Measurements from ENCODE around the gene PALM. TPM values are rescaled to one million over a fixed set of nuclear protein-coding genes. Genes with fewer than 3 reads are reported as not detected.
"Not testable (repeated sequence)": the region's sequence is repeated elsewhere in the genome, so short reads cannot be mapped to it uniquely, and the experiment has no call there.

Gene PALM
- total RNA-seq, 1 donor from 2014 or later = 42.0 TPM

DNA sequence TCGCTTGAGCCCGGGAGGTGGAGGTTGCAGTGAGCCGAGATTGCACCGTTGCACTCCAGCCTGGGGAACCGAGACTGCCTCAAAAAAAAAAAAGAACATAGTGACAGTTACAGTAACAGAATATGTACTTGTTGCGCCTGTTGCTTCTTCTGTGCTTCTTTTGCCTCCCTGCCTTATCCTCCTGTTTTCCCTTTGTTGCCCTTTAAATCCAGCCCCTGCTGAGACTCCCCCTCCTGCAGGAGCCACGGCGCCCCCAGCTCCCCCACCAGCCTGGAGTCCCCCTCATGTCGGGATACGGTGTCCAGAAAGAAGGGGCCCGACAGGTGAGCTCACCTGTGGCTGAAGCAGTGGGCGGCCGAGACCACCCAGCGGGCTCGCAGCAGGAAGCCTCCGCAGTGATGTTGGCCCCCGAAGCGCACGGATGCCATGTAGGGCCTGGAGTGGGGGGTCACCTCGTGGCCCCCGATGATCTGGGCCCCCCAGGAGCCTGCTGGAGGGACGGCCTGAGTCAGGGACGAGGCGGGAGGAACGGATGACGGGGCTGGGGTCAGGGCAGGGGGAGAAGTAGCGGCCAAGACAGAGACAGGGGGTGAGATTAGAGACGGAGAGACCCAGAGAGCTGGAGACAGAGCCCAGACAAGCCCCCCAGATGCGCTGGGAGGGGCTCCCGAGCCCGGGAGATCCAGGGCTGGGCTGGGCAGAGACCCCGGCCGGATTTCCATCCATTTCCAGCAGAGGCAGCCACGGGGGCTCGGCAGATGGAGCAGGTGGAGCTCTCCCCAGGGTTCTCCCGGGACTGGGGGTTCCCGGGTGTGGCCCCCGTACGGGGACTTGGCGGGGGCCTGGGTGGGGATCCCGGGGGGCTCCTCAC, 14.0 kb upstream of the PALM start:
- H3K27ac Mint-ChIP-seq (ENCODE audit: unreplicated experiment) = no peak overlapping the region
- no peak for DNase-seq (ENCODE audit: low spot score)
- TF ChIP-seq, protein P1, sequence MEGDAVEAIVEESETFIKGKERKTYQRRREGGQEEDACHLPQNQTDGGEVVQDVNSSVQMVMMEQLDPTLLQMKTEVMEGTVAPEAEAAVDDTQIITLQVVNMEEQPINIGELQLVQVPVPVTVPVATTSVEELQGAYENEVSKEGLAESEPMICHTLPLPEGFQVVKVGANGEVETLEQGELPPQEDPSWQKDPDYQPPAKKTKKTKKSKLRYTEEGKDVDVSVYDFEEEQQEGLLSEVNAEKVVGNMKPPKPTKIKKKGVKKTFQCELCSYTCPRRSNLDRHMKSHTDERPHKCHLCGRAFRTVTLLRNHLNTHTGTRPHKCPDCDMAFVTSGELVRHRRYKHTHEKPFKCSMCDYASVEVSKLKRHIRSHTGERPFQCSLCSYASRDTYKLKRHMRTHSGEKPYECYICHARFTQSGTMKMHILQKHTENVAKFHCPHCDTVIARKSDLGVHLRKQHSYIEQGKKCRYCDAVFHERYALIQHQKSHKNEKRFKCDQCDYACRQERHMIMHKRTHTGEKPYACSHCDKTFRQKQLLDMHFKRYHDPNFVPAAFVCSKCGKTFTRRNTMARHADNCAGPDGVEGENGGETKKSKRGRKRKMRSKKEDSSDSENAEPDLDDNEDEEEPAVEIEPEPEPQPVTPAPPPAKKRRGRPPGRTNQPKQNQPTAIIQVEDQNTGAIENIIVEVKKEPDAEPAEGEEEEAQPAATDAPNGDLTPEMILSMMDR (IDR thresholded peaks at IDR 0.05; ENCODE audit: unreplicated experiment) = no peak
- no peaks in the 10 kb centered on the region for H3K9me3 Mint-ChIP-seq (ENCODE audit: unreplicated experiment)
- no peaks in the 10 kb centered on the region for H3K4me1 Mint-ChIP-seq (ENCODE audit: unreplicated experiment)
- no peaks in the 10 kb centered on the region for H3K36me3 Mint-ChIP-seq (ENCODE audit: low read depth, unreplicated experiment)
- no peak overlapping the region for H3K4me3 Mint-ChIP-seq (ENCODE audit: unreplicated experiment)
- H3K27me3 Mint-ChIP-seq (ENCODE audit: unreplicated experiment) = no peaks in the 10 kb centered on the region

DNA sequence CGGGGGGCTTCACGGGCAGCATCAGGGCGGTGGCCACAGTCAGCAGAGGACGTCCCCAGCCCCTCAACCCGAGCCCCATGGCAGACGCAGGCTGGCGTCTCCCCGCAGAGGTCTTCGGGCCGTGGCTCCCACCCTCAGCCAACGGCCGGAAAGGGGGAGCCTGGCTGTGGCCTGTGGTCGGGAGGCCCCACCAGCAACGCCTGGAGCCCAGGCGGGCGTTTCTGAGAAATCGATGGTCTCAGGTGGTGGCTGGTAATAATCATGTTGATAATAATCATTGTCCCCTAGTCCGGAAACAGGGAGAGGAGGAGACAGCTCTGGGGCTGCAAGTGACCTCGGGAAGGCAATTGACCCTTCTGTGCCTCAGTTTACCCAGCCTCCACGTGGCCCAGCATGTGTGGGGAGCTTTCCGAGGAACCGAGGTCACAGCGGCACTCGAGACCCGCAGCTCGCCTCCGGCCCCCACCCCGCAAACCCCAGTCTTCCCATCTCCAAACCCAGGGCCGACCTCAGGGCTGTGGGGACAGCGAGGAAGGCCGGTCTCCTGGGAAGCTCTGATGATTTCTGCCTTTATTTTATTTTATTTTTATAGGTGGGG, 13.3 kb upstream of the PALM start, which contains the start of gene PRSS57:
TSS of gene PRSS57 (minus strand) at position 101 of the 598 bp plus-strand sequence. CDS start at position 79, 22 bp downstream.
- H3K9me3 Mint-ChIP-seq (ENCODE audit: unreplicated experiment) = no peaks in the 10 kb centered on the region

DNA sequence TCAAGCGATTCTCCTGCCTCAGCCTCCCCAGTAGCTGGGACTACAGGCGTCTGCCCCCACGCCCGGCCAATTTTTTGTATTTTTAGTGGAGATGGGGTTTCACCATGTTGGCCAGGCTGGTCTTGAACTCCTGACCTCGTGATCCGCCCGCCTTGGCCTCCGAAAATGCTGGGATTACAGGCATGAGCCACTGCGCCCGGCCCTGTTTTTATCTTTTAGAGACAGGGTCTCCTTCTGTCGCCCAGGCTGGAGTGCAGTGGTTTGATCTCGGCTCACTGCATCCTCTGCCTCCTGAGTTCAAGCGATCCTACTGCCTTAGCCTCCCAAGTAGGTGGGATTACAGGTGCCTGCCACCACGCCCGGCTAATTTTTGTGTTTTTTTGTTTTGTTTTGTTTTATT, 10.2 kb upstream of the PALM start:
- H3K4me3 Mint-ChIP-seq (ENCODE audit: unreplicated experiment); DNase-seq (ENCODE audit: low spot score); H3K27ac Mint-ChIP-seq (ENCODE audit: unreplicated experiment); H3K36me3 Mint-ChIP-seq (ENCODE audit: low read depth, unreplicated experiment); H3K9me3 Mint-ChIP-seq (ENCODE audit: unreplicated experiment); H3K27me3 Mint-ChIP-seq (ENCODE audit: unreplicated experiment); H3K4me1 Mint-ChIP-seq (ENCODE audit: unreplicated experiment): not testable (repeated sequence)

More for the DNA sequence above, 13.3 kb upstream of the PALM start, which contains the start of gene PRSS57:
- H3K27me3 Mint-ChIP-seq (ENCODE audit: unreplicated experiment) = no peaks in the 10 kb centered on the region
- no peak within 1 kb of the TSS for H3K27ac Mint-ChIP-seq (ENCODE audit: unreplicated experiment)
- H3K4me1 Mint-ChIP-seq (ENCODE audit: unreplicated experiment) = no peaks in the 10 kb centered on the region
- no peaks in the 10 kb centered on the region for H3K36me3 Mint-ChIP-seq (ENCODE audit: low read depth, unreplicated experiment)
- DNase-seq (ENCODE audit: low spot score) = no peak
- TF ChIP-seq, protein P1 (IDR thresholded peaks at IDR 0.05; ENCODE audit: unreplicated experiment) = no peak
- no peak within 1 kb of the TSS for H3K4me3 Mint-ChIP-seq (ENCODE audit: unreplicated experiment)

DNA sequence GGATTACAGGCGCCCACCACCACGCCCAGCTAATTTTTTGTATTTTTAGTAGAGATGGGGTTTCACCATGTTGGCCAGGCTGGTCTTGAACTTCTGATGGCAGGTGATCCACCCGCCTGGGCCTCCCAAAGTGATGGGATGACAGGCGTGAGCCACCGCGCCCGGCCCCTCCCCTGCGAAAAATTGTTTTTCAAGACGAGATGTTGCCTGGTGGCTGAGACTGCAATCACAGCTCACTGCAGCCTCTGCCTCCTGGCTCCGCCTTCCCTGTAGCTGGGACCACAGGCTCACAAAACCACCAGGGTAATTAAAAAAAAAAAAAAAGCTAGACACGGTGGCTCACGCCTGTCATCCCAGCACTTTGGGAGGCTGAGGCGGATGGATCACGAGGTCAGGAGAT, 8.8 kb upstream of the PALM start:
- H3K9me3 Mint-ChIP-seq (ENCODE audit: unreplicated experiment); H3K27me3 Mint-ChIP-seq (ENCODE audit: unreplicated experiment); DNase-seq (ENCODE audit: low spot score); H3K4me1 Mint-ChIP-seq (ENCODE audit: unreplicated experiment); H3K4me3 Mint-ChIP-seq (ENCODE audit: unreplicated experiment); H3K36me3 Mint-ChIP-seq (ENCODE audit: low read depth, unreplicated experiment); H3K27ac Mint-ChIP-seq (ENCODE audit: unreplicated experiment): not testable (repeated sequence)

DNA sequence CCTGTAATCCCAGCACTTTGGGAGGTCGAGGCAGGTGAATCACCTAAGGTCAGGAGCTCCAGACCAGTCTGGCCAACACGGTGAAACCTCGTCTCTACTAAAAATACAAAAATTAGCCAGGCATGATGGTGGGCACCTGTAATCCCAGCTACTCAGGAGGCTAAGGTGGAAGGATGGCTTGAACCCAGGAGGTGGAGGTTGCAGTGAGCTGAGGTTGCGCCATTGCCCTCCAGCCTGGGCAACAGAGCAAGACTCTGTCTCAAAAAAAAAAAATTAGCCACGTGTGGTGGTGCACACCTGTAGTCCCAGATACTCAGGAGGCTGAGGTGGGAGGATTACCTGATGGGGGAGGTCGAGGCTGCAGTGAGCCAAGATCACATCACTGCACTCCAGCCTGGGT, 5.9 kb upstream of the PALM start:
- not testable (repeated sequence) for H3K9me3 Mint-ChIP-seq (ENCODE audit: unreplicated experiment); H3K36me3 Mint-ChIP-seq (ENCODE audit: low read depth, unreplicated experiment); H3K4me3 Mint-ChIP-seq (ENCODE audit: unreplicated experiment); DNase-seq (ENCODE audit: low spot score); H3K4me1 Mint-ChIP-seq (ENCODE audit: unreplicated experiment); H3K27me3 Mint-ChIP-seq (ENCODE audit: unreplicated experiment)
- H3K27ac Mint-ChIP-seq (ENCODE audit: unreplicated experiment) = peak overlapping the region; percentile 70

DNA sequence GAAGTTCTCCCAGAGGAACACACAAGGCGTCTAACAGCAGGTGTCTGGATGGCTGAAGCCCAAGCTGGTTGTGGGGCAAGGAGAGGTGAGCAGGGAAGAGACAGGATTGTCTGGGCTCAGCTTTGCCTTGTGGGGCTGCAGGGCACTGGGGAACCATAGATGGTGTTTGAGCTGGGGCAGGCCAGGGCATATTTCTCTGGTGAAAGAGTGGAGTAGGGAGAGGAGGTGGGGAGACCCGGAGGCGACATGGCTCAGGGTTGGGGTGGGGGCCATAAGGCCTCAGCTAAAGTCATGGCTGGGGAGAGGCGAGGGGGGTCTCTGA, 5.4 kb upstream of the PALM start:
- Mint-ChIP-seq H3K27me3 (ENCODE audit: unreplicated experiment) (no peaks in the 10 kb centered on the region), H3K4me3 (ENCODE audit: unreplicated experiment) (no peak overlapping the region), H3K4me1 (ENCODE audit: unreplicated experiment) (peaks cover 6% of the 10 kb centered on the region)

More for the DNA sequence above, 5.4 kb upstream of the PALM start:
- no peak for DNase-seq (ENCODE audit: low spot score)
- Mint-ChIP-seq H3K9me3 (ENCODE audit: unreplicated experiment) (no peaks in the 10 kb centered on the region), H3K36me3 (ENCODE audit: low read depth, unreplicated experiment) (no peaks in the 10 kb centered on the region), H3K27ac (ENCODE audit: unreplicated experiment) (no peak overlapping the region)
- TF ChIP-seq, protein P1 (IDR thresholded peaks at IDR 0.05; ENCODE audit: unreplicated experiment) = no peak

Data from endothelial cell (in vitro differentiated cells).